ENCODE results near the gene NELFE.
"Not testable (repeated sequence)": the region's sequence is repeated elsewhere in the genome, so short reads cannot be mapped to it uniquely, and the experiment has no call there.

Gene NELFE

GRCh38 chr6:31919624-31920303 lies 39.0 kb downstream of the NELFE start:
- no peak for DNase-seq

- no peak for DNase-seq
Measured at GRCh38 chr6:31918069-31918720, 40.6 kb downstream of the NELFE start.

- DNase-seq, result no peak
Measured at GRCh38 chr6:31915756-31916155, 43.0 kb downstream of the NELFE start.

- no peak for DNase-seq
Measured at GRCh38 chr6:31915351-31915750, 43.4 kb downstream of the NELFE start.

GRCh38 chr6:31911826-31912585 lies 46.8 kb downstream of the NELFE start:
- no peak for DNase-seq

- not testable (repeated sequence) for DNase-seq
Measured at GRCh38 chr6:31909298-31909697, 49.5 kb downstream of the NELFE start.

GRCh38 chr6:31908791-31909190 lies 50.0 kb downstream of the NELFE start:
- DNase-seq, result no peak

GRCh38 chr6:31908255-31908654 lies 50.5 kb downstream of the NELFE start:
- not testable (repeated sequence) for DNase-seq

- DNase-seq, result no peak
Measured at GRCh38 chr6:31907158-31907813, 51.5 kb downstream of the NELFE start.

- DNase-seq, result not testable (repeated sequence)
Measured at GRCh38 chr6:31906727-31907126, 52.0 kb downstream of the NELFE start.

GRCh38 chr6:31906122-31906521 lies 52.6 kb downstream of the NELFE start:
- no peak for DNase-seq

GRCh38 chr6:31905041-31905440 lies 53.7 kb downstream of the NELFE start:
- no peak for DNase-seq

- DNase-seq, result no peak
Measured at GRCh38 chr6:31903957-31904356, 54.8 kb downstream of the NELFE start.

Measured in anterior cingulate cortex (tissue), 58 donors.